Gastrocnemius medialis (tissue), 4 donors: ENCODE measurements around the gene TBC1D22B.

Experiments
- POLR2A ChIP-seq, 2 donors: fragments of 450-650 bp; IDR thresholded peaks; one replicate each; pipeline ENCODE4 v1.6.1; 2017; ENCODE audit warnings: antibody characterized with exemption in 2 of 2, mild to moderate bottlenecking in 2 of 2, moderate library complexity in 2 of 2
- TF ChIP-seq, protein P1 (sequence below), 5 experiments: fragments of 450-650 bp in 3 of 5; fragments of 200-600 bp in 2 of 5; sonication (generic) in 2 of 5; IDR thresholded peaks in 4 of 5; conservative IDR thresholded peaks in 1 of 5; 1 replicate in 4 of 5; 2 replicates in 1 of 5; pipeline ENCODE4 v1.5.1; 2016 to 2019; ENCODE audit warnings: antibody characterized with exemption in 5 of 5, mild to moderate bottlenecking in 3 of 5, moderate library complexity in 3 of 5

GRCh38 chr6:37309046-37309445 lies 51.5 kb downstream of the TBC1D22B start:
- TF ChIP-seq, protein P1, sequence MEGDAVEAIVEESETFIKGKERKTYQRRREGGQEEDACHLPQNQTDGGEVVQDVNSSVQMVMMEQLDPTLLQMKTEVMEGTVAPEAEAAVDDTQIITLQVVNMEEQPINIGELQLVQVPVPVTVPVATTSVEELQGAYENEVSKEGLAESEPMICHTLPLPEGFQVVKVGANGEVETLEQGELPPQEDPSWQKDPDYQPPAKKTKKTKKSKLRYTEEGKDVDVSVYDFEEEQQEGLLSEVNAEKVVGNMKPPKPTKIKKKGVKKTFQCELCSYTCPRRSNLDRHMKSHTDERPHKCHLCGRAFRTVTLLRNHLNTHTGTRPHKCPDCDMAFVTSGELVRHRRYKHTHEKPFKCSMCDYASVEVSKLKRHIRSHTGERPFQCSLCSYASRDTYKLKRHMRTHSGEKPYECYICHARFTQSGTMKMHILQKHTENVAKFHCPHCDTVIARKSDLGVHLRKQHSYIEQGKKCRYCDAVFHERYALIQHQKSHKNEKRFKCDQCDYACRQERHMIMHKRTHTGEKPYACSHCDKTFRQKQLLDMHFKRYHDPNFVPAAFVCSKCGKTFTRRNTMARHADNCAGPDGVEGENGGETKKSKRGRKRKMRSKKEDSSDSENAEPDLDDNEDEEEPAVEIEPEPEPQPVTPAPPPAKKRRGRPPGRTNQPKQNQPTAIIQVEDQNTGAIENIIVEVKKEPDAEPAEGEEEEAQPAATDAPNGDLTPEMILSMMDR (IDR thresholded peaks at IDR 0.05 in 4 of 5, conservative IDR thresholded peaks at IDR 0.05 in 1 of 5): no peak
- TF ChIP-seq POLR2A (IDR thresholded peaks at IDR 0.05): no peak
